CD14-positive monocyte (primary cell): ENCODE results near the gene STX3. TPM values are rescaled to one million over a fixed set of nuclear protein-coding genes. Genes with fewer than 3 reads are reported as not detected.

ENCODE experiments used
- DNase-seq, 3 donors: peaks; one replicate each; pipeline ENCODE4 v3.0.0-alpha.2; 2011 to 2022
- H2AFZ ChIP-seq: 2 replicates; pipeline ENCODE4 v1.6.0; 2012; ENCODE audit warnings: mild to moderate bottlenecking, low read depth, low read length, inconsistent platforms; ENCODE audit not compliant: insufficient read depth, poor library complexity, severe bottlenecking
- H3K27ac ChIP-seq, 2 donors: 1 replicate in 1 of 2; 2 replicates in 1 of 2; pipeline ENCODE4 v1.5.1; 2012 to 2013; ENCODE audit warnings: low read length in 2 of 2, control low read depth in 1 of 2, inconsistent platforms in 1 of 2, low read depth in 1 of 2, mild to moderate bottlenecking in 1 of 2
- H3K27me3 ChIP-seq, 2 donors: one replicate each; pipeline versions ENCODE4 v1.6.0 to v1.6.1; 2011 to 2013; ENCODE audit warnings: low read length in 2 of 2; ENCODE audit not compliant: control insufficient read depth in 2 of 2, insufficient read depth in 2 of 2
- H3K36me3 ChIP-seq, 2 donors: replicated peaks in 1 of 2; 1 replicate in 1 of 2; 2 replicates in 1 of 2; pipeline versions ENCODE4 v1.5.1 to v1.6.1; 2012 to 2013; ENCODE audit warnings: low read length in 2 of 2, control low read depth in 1 of 2, inconsistent platforms in 1 of 2, mild to moderate bottlenecking in 1 of 2; ENCODE audit not compliant: insufficient read depth in 2 of 2, control insufficient read depth in 1 of 2
- H3K4me1 ChIP-seq, 2 donors: 1 replicate in 1 of 2; 2 replicates in 1 of 2; pipeline versions ENCODE4 v1.5.1 to v1.6.1; 2012 to 2013; ENCODE audit warnings: low read length in 2 of 2, control low read depth in 1 of 2, inconsistent platforms in 1 of 2, mild to moderate bottlenecking in 1 of 2, moderate library complexity in 1 of 2; ENCODE audit not compliant: insufficient read depth in 2 of 2, control insufficient read depth in 1 of 2
- H3K4me2 ChIP-seq: replicated peaks from 2 replicates; pipeline ENCODE3; 2012; ENCODE audit warnings: low read length, moderate library complexity, mild to moderate bottlenecking; ENCODE audit not compliant: poor library complexity, severe bottlenecking; ENCODE audit errors: extremely low read depth
- H3K4me3 ChIP-seq, 3 experiments: fragments of 200-600 bp in 1 of 3; sonication (generic) in 1 of 3; replicated peaks in 1 of 3; 1 replicate in 2 of 3; 2 replicates in 1 of 3; pipeline ENCODE4 v1.5.1; 2011 to 2013; ENCODE audit warnings: low read length in 3 of 3, mild to moderate bottlenecking in 3 of 3, control low read depth in 2 of 3, low read depth in 2 of 3, inconsistent platforms in 1 of 3, moderate library complexity in 1 of 3
- H3K79me2 ChIP-seq: 2 replicates; pipeline ENCODE4 v1.6.0; 2012; ENCODE audit warnings: mild to moderate bottlenecking, control low read depth, inconsistent platforms, low read length, moderate library complexity; ENCODE audit not compliant: insufficient read depth
- H3K9ac ChIP-seq: 2 replicates; pipeline ENCODE4 v1.6.0; 2017; ENCODE audit warnings: low read length, mild to moderate bottlenecking; ENCODE audit not compliant: insufficient read depth, poor library complexity, severe bottlenecking
- H3K9me3 ChIP-seq, 2 donors: replicated peaks in 1 of 2; 1 replicate in 1 of 2; 2 replicates in 1 of 2; pipeline versions ENCODE4 v1.5.1 to v1.6.1; 2012 to 2013; ENCODE audit warnings: low read length in 2 of 2, control low read depth in 1 of 2; ENCODE audit not compliant: control insufficient read depth in 1 of 2, insufficient read depth in 1 of 2
- H4K20me1 ChIP-seq: 2 replicates; pipeline ENCODE4 v1.6.0; 2012; ENCODE audit warnings: mild to moderate bottlenecking, low read length, control low read depth, moderate library complexity; ENCODE audit not compliant: insufficient read depth
- H3K27ac Mint-ChIP-seq, 7 donors: one replicate each; pipeline ENCODE4 v1.8.0; 2020; ENCODE audit warnings: mild to moderate bottlenecking in 7 of 7, mixed read lengths in 7 of 7, moderate library complexity in 6 of 7, inconsistent platforms in 2 of 7
- H3K27me3 Mint-ChIP-seq, 3 donors: one replicate each; pipeline ENCODE4 v1.8.0; 2021 to 2022; ENCODE audit warnings: low read depth in 3 of 3, mild to moderate bottlenecking in 3 of 3, mixed read lengths in 3 of 3, moderate library complexity in 3 of 3, inconsistent platforms in 1 of 3
- H3K36me3 Mint-ChIP-seq, 2 donors: one replicate each; pipeline ENCODE4 v1.8.0; 2020; ENCODE audit warnings: mixed read lengths in 2 of 2, inconsistent platforms in 1 of 2, mild to moderate bottlenecking in 1 of 2
- H3K4me1 Mint-ChIP-seq: one replicate; pipeline ENCODE4 v1.8.0; 2020; ENCODE audit warnings: mild to moderate bottlenecking, mixed read lengths
- H3K4me3 Mint-ChIP-seq, 2 donors: one replicate each; pipeline ENCODE4 v1.8.0; 2020; ENCODE audit warnings: mild to moderate bottlenecking in 2 of 2, mixed read lengths in 2 of 2, moderate library complexity in 1 of 2
- H3K9me3 Mint-ChIP-seq, 7 donors: one replicate each; pipeline ENCODE4 v1.8.0; 2020 to 2022; ENCODE audit warnings: mixed read lengths in 7 of 7, mild to moderate bottlenecking in 6 of 7, moderate library complexity in 6 of 7, inconsistent platforms in 2 of 7
- CTCF ChIP-seq: fragments of 200-600 bp; IDR thresholded peaks from one replicate; pipeline ENCODE4 v1.8.0; 2022; ENCODE audit warnings: antibody characterized with exemption, mild to moderate bottlenecking
- WGBS: methylation state at CpG from one replicate; pipeline ENCODE4 v1.1.5; 2013; ENCODE audit warnings: missing lambda C conversion rate; ENCODE audit not compliant: insufficient coverage; 5-methylcytosine and 5-hydroxymethylcytosine counted together
- intact Hi-C, 2 donors: fragments of 100-400 bp; cut with micrococcal nuclease; formaldehyde crosslinking; loops; one replicate each; pipeline versions ENCODE4 v1.15.0 to v1.15.1; 2023
- polyA plus RNA-seq, 3 donors: library from polyadenylated mRNA; depleted of rRNA in 1 of 3; unstranded in 2 of 3; stranded (reverse) in 1 of 3; fragments of 300-500 nt in 2 of 3; fragments of >200 nt in 1 of 3; fragmentation: Illumina TruSeq in 2 of 3; gene quantifications; 1 replicate in 2 of 3; 2 replicates in 1 of 3; pipeline ENCODE4 v1.2.3, GENCODE V29; 2012 to 2021

STX3 gene
- polyA plus RNA-seq, 3 donors, result 22.4 to 50.9 (median 25.4) TPM

- H3K4me1 Mint-ChIP-seq, result peaks cover 24% of the 10 kb centered on the region
- H3K36me3 Mint-ChIP-seq, result peaks cover 9 to 11% of the 10 kb centered on the region in 2 donors
- no peak overlapping the region for H2AFZ ChIP-seq
- TF ChIP-seq CTCF, result no peak
- H3K27me3 Mint-ChIP-seq, result no peaks in the 10 kb centered on the region
- no peak overlapping the region for H3K9ac ChIP-seq
- H3K79me2 ChIP-seq, result peaks cover 21% of the 10 kb centered on the region
- 100% methylated on average over 1 of the region's 2 CpGs for WGBS
- H3K36me3 ChIP-seq, result peaks cover 11 to 15% of the 10 kb centered on the region in 2 donors
- no peaks in the 10 kb centered on the region for H3K9me3 ChIP-seq
- peaks cover 23 to 34% of the 10 kb centered on the region in 2 donors for H3K4me1 ChIP-seq
- H3K4me3 ChIP-seq, result no peak overlapping the region
- no peaks in the 10 kb centered on the region for H4K20me1 ChIP-seq
- no peak overlapping the region for H3K27ac ChIP-seq
- H3K9me3 Mint-ChIP-seq, result peaks cover 0 to 3% (median 0%) of the 10 kb centered on the region in 7 donors
- H3K27ac Mint-ChIP-seq, result no peak overlapping the region
- DNase-seq, result no peak
- H3K4me3 Mint-ChIP-seq, result no peak overlapping the region
- H3K27me3 ChIP-seq, result no peaks in the 10 kb centered on the region
- intact Hi-C loops, result loop anchor here in 1 of 2 donors (5.0 kb wide), 1 partner anchor 145 kb away; the partner anchor contains the start of gene PATL1
- H3K4me2 ChIP-seq, result no peak overlapping the region
These were observed 57.0 kb downstream of the STX3 start for GRCh38 chr11:59812220-59812619.

GRCh38 chr11:59813364-59813763 lies 58.2 kb downstream of the STX3 start:
- no peaks in the 10 kb centered on the region for H4K20me1 ChIP-seq
- H3K9ac ChIP-seq, result no peak overlapping the region
- peaks cover 21% of the 10 kb centered on the region for H3K79me2 ChIP-seq
- no peaks in the 10 kb centered on the region for H3K27me3 ChIP-seq
- peaks cover 24 to 34% of the 10 kb centered on the region in 2 donors for H3K4me1 ChIP-seq
- peaks cover 3 to 4% of the 10 kb centered on the region in 2 donors for H3K36me3 Mint-ChIP-seq
- peak overlapping the region; percentile 58 for H3K4me2 ChIP-seq
- DNase-seq, result no peak
- no peaks in the 10 kb centered on the region for H3K9me3 ChIP-seq
- H3K27me3 Mint-ChIP-seq, result no peaks in the 10 kb centered on the region
- no CpG with 5 or more reads among the region's 1 CpG for WGBS
- H3K4me1 Mint-ChIP-seq, result peaks cover 26% of the 10 kb centered on the region
- no peak for TF ChIP-seq CTCF
- intact Hi-C loops, result loop anchor here in 1 of 2 donors (5.0 kb wide), 1 partner anchor 146 kb away; the partner anchor contains the start of gene PATL1
- H3K27ac ChIP-seq, result peak overlapping the region; percentile 60 to 68
- H3K4me3 ChIP-seq, result peak overlapping the region in 2 of 3 experiments; percentile 66 to 69
- H2AFZ ChIP-seq, result peak overlapping the region; percentile 52
- H3K9me3 Mint-ChIP-seq, result peaks cover 0 to 3% (median 0%) of the 10 kb centered on the region in 7 donors
- peaks cover 4% of the 10 kb centered on the region in 2 donors for H3K36me3 ChIP-seq
- H3K4me3 Mint-ChIP-seq, result peak overlapping the region in 1 of 2 donors; percentile 49
- peak overlapping the region; percentile 83 to 92 (median 86) for H3K27ac Mint-ChIP-seq
